GM23338 (cell line): ENCODE results near the gene PACS2.

Experiments used
- CREB1 ChIP-seq: fragments of 250-450 bp; sonication (Bioruptor Pico); IDR thresholded peaks from 2 replicates; pipeline ENCODE4 v1.5.0; 2020; ENCODE audit warnings: low read depth, mild to moderate bottlenecking, moderate library complexity
- CTCF ChIP-seq, 2 experiments: fragments of 200-600 bp in 1 of 2; sonication (generic) in 1 of 2; conservative IDR thresholded peaks; 2 replicates each; pipeline versions ENCODE4 v1.5.1 to v1.6.1; 2016 to 2017; ENCODE audit warnings: antibody characterized with exemption in 2 of 2, low read depth in 2 of 2, mild to moderate bottlenecking in 2 of 2, moderate library complexity in 1 of 2
- EZH2 ChIP-seq: fragments of 200-600 bp; sonication (generic); IDR thresholded peaks from one replicate; pipeline ENCODE4 v1.8.0; 2017; ENCODE audit warnings: antibody characterized with exemption, mild to moderate bottlenecking, low read depth; ENCODE audit not compliant: unreplicated experiment
- EZH2phosphoT487 ChIP-seq: fragments of 200-600 bp; sonication (generic); IDR thresholded peaks from one replicate; pipeline ENCODE4 v1.8.1; 2018; ENCODE audit warnings: antibody characterized with exemption; ENCODE audit not compliant: unreplicated experiment
- POLR2AphosphoS5 ChIP-seq: IDR thresholded peaks from 2 replicates; pipeline ENCODE4 v1.6.1; 2016; ENCODE audit warnings: antibody characterized with exemption, low read depth
- STAT1 ChIP-seq: IDR thresholded peaks from one replicate; pipeline ENCODE4 v1.6.1; 2016; ENCODE audit warnings: antibody characterized with exemption; ENCODE audit not compliant: unreplicated experiment
- ZNF331 ChIP-seq: fragments of 250-450 bp; sonication (Bioruptor Pico); IDR thresholded peaks from 2 replicates; pipeline ENCODE4 v1.5.0; 2020; ENCODE audit warnings: low read depth, mild to moderate bottlenecking, moderate library complexity

DNA sequence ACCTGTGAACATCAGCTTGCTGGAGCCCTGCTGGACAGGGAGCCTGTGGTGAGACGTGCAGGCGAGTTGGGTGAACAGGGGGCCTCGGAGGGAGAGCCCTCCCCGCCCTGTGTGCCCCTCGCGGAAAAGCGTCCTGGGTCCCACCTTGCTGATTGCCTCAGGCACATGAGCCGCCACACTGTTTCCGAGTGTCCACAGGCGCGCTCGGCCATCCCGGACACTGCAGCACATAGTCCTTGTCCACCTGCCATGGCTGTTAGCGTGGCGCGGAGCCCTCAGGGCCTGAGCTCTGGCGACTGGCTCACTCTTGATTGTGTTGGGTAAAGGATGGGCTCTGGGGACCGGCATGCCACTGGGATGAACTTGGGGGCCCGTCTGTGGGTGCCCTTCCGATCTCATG lies 40.0 kb downstream of the PACS2 start:
- TF ChIP-seq CTCF (conservative IDR thresholded peaks at IDR 0.05; ENCODE audit: low read depth in 2 of 2) (no peak), CREB1 (no peak), STAT1 (no peak), EZH2phosphoT487 (no peak), EZH2 (no peak), ZNF331 (no peak), POLR2AphosphoS5 (no peak)
